Rectal smooth muscle tissue (tissue), 1 donor: ENCODE measurements around the gene ADAM22.

Experiments
- H3K27ac ChIP-seq: one replicate; pipeline ENCODE4 v1.7.0; 2013; ENCODE audit warnings: low read depth, low read length, inconsistent platforms
- H3K27me3 ChIP-seq: one replicate; pipeline ENCODE4 v1.7.0; 2013; ENCODE audit warnings: low read length; ENCODE audit not compliant: control insufficient read depth, insufficient read depth
- H3K36me3 ChIP-seq: one replicate; pipeline ENCODE4 v1.7.0; 2013; ENCODE audit warnings: low read length; ENCODE audit not compliant: control insufficient read depth, insufficient read depth
- H3K4me1 ChIP-seq: one replicate; pipeline ENCODE4 v1.7.0; 2013; ENCODE audit warnings: low read length; ENCODE audit not compliant: control insufficient read depth, insufficient read depth
- H3K4me3 ChIP-seq: one replicate; pipeline ENCODE4 v1.7.0; 2013; ENCODE audit warnings: low read length
- H3K9ac ChIP-seq: one replicate; pipeline ENCODE4 v1.7.0; 2013; ENCODE audit warnings: low read length

ADAM22 gene

GRCh38 chr7:88201305-88201704, 267.3 kb downstream of the ADAM22 start:
- no peaks in the 10 kb centered on the region for H3K27me3 ChIP-seq
- H3K9ac ChIP-seq: no peak overlapping the region
- H3K4me3 ChIP-seq: no peak overlapping the region
- H3K27ac ChIP-seq: no peak overlapping the region
- peaks cover 4% of the 10 kb centered on the region for H3K36me3 ChIP-seq
- no peaks in the 10 kb centered on the region for H3K4me1 ChIP-seq

DNA sequence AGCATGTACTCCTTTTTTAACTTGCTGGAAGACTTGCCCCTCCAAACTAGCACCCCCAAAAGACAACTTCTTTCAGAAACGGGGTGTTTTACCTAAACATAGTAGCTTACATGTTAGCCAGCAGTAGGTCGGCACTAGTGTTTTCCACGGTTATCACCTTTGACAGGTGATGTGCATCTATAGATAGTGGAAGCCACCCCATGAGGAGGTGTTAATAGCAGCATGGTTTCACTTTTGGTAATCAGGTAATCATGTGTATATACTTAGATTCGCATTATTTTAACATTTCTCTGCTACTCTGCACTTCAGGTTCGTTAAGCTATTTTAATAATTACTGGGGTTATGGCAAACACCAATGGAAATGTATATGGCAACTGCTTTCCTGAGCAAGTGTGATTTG, 268.2 kb downstream of the ADAM22 start:
- Histone ChIP-seq H3K9ac (no peak overlapping the region), H3K27me3 (no peaks in the 10 kb centered on the region), H3K27ac (no peak overlapping the region), H3K36me3 (peaks cover 10% of the 10 kb centered on the region), H3K4me3 (no peak overlapping the region), H3K4me1 (no peaks in the 10 kb centered on the region)

GRCh38 chr7:88202799-88203198, 268.7 kb downstream of the ADAM22 start:
- Histone ChIP-seq H3K27ac (no peak overlapping the region), H3K27me3 (no peaks in the 10 kb centered on the region), H3K9ac (no peak overlapping the region), H3K4me3 (no peak overlapping the region), H3K4me1 (no peaks in the 10 kb centered on the region), H3K36me3 (peaks cover 15% of the 10 kb centered on the region)

GRCh38 chr7:88203401-88203800, 269.4 kb downstream of the ADAM22 start:
- Histone ChIP-seq H3K4me1 (no peaks in the 10 kb centered on the region), H3K27me3 (no peaks in the 10 kb centered on the region), H3K36me3 (peaks cover 18% of the 10 kb centered on the region), H3K27ac (no peak overlapping the region), H3K9ac (no peak overlapping the region), H3K4me3 (no peak overlapping the region)

DNA sequence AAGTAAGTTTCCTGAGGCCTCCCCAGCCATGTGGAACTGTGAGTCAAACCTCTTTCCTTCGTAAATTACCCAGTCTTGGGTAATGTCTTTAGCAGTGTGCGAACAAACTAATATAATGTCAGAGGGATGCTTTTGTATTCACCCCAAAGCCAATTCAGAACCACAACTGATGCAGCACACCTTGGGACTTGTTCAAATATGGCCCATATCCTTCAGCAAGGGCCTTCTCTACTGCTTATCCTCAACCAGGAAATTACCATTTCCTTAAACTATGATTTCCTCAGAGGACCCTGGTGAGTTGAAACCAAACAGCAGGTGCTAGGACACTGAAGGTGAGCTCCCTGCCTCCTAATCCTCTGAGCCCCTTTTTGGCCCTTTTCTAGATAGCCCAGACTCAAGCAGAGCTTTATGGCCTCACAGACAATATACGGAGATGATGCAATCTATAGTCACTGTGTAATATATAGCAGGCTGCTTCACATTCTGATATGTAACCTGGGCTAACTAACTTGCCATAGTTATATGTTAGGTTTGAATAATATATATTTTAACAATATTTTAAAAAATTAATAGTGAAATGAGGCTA, 270.6 kb downstream of the ADAM22 start:
- no peak overlapping the region for H3K9ac ChIP-seq
- no peak overlapping the region for H3K27ac ChIP-seq
- H3K4me1 ChIP-seq: no peaks in the 10 kb centered on the region
- H3K4me3 ChIP-seq: no peak overlapping the region
- peaks cover 21% of the 10 kb centered on the region for H3K36me3 ChIP-seq
- no peaks in the 10 kb centered on the region for H3K27me3 ChIP-seq

- no peaks in the 10 kb centered on the region for H3K27me3 ChIP-seq
- no peak overlapping the region for H3K4me3 ChIP-seq
- H3K9ac ChIP-seq: no peak overlapping the region
- H3K4me1 ChIP-seq: no peaks in the 10 kb centered on the region
- H3K27ac ChIP-seq: no peak overlapping the region
- peaks cover 21% of the 10 kb centered on the region for H3K36me3 ChIP-seq
These were observed 271.1 kb downstream of the ADAM22 start for GRCh38 chr7:88205179-88205578.

GRCh38 chr7:88206254-88206653, 272.2 kb downstream of the ADAM22 start:
- no peak overlapping the region for H3K27ac ChIP-seq
- no peaks in the 10 kb centered on the region for H3K4me1 ChIP-seq
- no peak overlapping the region for H3K4me3 ChIP-seq
- H3K36me3 ChIP-seq: peaks cover 21% of the 10 kb centered on the region
- H3K27me3 ChIP-seq: no peaks in the 10 kb centered on the region
- H3K9ac ChIP-seq: no peak overlapping the region

DNA sequence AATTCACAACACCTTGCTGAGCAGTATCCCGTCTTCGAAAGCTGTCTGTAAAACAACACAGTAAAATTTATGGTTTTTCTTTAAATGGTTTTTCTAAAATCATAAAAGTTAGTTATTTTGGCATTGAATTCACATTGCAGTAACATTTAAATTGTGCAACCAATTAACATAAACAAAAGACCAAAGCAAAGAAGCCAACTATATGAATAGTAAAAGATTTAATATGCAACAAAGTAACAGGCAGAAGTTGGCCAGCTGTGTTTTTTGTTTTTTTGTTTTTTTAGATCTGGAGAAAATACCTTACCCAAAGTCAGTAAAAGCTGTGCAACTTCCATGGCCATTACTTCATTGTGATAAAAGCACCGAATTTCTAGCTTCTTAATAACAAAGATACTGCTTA, 274.5 kb downstream of the ADAM22 start:
- no peak overlapping the region for H3K27ac ChIP-seq
- no peaks in the 10 kb centered on the region for H3K4me1 ChIP-seq
- no peak overlapping the region for H3K4me3 ChIP-seq
- H3K36me3 ChIP-seq: peaks cover 28% of the 10 kb centered on the region
- no peak overlapping the region for H3K9ac ChIP-seq
- no peaks in the 10 kb centered on the region for H3K27me3 ChIP-seq

- H3K36me3 ChIP-seq: peaks cover 25% of the 10 kb centered on the region
These were observed 278.9 kb downstream of the ADAM22 start for GRCh38 chr7:88212918-88213317.

DNA sequence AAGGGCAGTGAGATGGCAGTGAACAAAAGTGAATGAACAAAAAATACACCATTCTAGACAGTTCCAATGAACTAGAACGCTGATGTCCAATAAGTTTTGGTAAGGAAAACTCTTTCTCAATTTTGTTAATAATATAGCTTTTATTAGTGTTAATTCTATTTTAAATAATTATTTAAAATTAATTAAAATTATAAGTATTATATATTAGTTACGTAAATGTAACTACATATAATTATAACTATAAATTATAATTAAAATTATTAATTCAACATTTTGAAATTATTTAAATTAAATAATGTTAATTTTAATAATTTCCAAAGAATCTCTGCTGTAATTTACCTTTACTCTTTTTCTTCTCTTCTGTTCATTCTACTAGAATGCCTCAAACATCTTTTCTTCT, 280.4 kb downstream of the ADAM22 start:
- H3K36me3 ChIP-seq: peaks cover 20% of the 10 kb centered on the region

More at GRCh38 chr7:88212918-88213317, 278.9 kb downstream of the ADAM22 start:
- Histone ChIP-seq H3K27me3 (no peaks in the 10 kb centered on the region), H3K4me1 (no peaks in the 10 kb centered on the region), H3K4me3 (no peak overlapping the region), H3K27ac (no peak overlapping the region), H3K9ac (no peak overlapping the region)

DNA sequence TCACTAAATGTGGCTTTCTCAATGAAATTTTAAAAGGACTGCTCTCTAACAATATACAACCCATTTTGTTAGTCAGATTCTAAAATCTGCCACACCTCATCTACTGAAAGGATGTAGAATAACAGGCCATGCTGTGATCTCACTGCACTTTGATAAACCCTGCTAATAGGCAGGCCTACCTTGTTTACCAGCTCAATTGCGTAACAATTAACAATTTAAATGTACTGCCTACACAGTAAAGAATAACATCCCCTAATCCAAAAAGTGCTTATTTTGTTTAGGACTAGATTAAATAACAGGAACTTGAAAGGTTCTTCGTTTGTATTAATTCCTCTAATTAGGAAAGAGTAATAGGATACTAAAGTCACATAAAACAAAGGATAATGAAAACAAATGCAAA, 281.2 kb downstream of the ADAM22 start:
- Histone ChIP-seq H3K27me3 (no peaks in the 10 kb centered on the region), H3K4me3 (no peak overlapping the region), H3K9ac (no peak overlapping the region), H3K36me3 (peaks cover 20% of the 10 kb centered on the region), H3K4me1 (peaks cover 4% of the 10 kb centered on the region), H3K27ac (no peak overlapping the region)

More for the DNA sequence above, 280.4 kb downstream of the ADAM22 start:
- Histone ChIP-seq H3K9ac (no peak overlapping the region), H3K27ac (no peak overlapping the region), H3K4me1 (peaks cover 4% of the 10 kb centered on the region), H3K4me3 (no peak overlapping the region), H3K27me3 (no peaks in the 10 kb centered on the region)

DNA sequence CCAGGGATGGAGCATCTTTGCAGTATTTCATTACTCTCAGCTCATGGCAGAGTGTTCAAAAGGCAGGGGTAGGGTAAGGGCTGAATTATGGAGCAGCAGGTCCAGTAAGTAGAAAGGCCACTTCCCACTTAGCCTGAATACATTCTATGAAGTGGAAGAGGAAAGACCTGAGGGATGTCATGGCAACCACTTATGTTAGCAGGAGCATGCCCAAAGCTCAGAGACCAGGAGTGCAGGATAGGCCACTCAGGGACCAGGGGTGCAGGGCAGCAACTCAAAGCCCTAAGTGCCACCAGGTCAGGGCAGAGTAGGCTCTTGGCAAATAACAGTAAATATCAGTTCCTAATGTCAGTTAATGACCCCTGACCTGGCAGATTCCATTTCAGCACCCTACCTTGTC, 282.2 kb downstream of the ADAM22 start:
- Histone ChIP-seq H3K36me3 (peaks cover 20% of the 10 kb centered on the region), H3K4me1 (peaks cover 4% of the 10 kb centered on the region), H3K9ac (no peak overlapping the region), H3K27me3 (no peaks in the 10 kb centered on the region), H3K4me3 (no peak overlapping the region), H3K27ac (no peak overlapping the region)

DNA sequence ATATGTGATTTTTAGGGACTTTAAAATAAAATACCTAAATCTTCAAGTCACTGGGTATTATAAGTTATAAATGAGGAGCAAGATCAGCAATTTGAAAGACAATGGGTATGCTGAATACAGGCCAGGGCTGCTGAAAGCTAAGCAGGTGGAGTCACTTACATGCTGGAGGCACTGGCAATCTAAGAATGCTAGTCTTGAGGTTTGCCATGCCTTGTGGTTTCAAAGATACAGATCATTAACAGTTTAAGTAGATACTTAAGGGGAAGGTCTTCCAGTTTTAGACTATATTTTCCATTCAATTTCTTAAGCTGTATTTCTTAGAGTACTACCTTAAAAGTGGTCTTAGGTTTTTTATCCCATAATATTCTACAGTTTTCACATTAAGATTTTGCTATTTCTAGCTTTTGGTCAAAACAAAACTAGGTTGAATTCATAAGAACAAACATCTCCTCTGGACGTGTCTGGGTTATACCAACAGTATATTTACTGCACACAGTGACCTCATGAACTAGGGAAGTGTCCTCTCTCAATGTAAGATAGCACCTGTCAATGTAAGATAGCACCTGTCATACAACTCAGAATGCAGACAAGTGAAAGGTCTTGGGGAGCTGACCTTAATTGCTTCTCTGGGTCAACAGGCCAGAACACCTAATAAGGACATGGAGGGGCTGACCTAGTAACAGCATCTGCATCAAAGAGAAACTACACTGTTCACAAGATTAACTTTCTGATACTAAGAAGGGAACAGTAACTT, 283.8 kb downstream of the ADAM22 start:
- Histone ChIP-seq H3K4me3 (peak overlapping the region; percentile 55), H3K9ac (no peak overlapping the region), H3K36me3 (peaks cover 15% of the 10 kb centered on the region), H3K27ac (no peak overlapping the region), H3K27me3 (no peaks in the 10 kb centered on the region), H3K4me1 (peaks cover 4% of the 10 kb centered on the region)
